GM23338 (cell line): ENCODE results near the gene SPON2. TPM values are rescaled to one million over a fixed set of nuclear protein-coding genes. Genes with fewer than 3 reads are reported as not detected.

Source experiments
- ATAC-seq: fragments of 200-7000 bp; cut with Tn5 transposase; 3 replicates; pipeline ENCODE4 v1.9.1; 2020
- DNase-seq: peaks from one replicate; pipeline ENCODE4 v3.0.0-alpha.2; 2015; ENCODE audit warnings: low spot score
- H2AFZ ChIP-seq: fragments of 200-600 bp; sonication (generic); 2 replicates; pipeline ENCODE4 v1.8.0; 2016; ENCODE audit warnings: antibody characterized with exemption, mild to moderate bottlenecking, moderate library complexity
- H3F3A ChIP-seq: fragments of 200-600 bp; sonication (generic); replicated peaks from 2 replicates; pipeline ENCODE4 v1.8.0; 2017; ENCODE audit warnings: antibody characterized with exemption, mixed run types, low read depth
- H3K27ac ChIP-seq: fragments of 200-600 bp; sonication (generic); 2 replicates; pipeline ENCODE4 v1.6.1; 2016; ENCODE audit warnings: low read depth
- H3K27me3 ChIP-seq: fragments of 200-600 bp; sonication (generic); 2 replicates; pipeline ENCODE4 v1.8.0; 2016; ENCODE audit warnings: mild to moderate bottlenecking, mixed run types, moderate library complexity; ENCODE audit not compliant: insufficient read depth
- H3K36me3 ChIP-seq: fragments of 200-600 bp; sonication (generic); 2 replicates; pipeline ENCODE4 v1.8.0; 2016; ENCODE audit warnings: mild to moderate bottlenecking; ENCODE audit not compliant: insufficient read depth
- H3K4me1 ChIP-seq: fragments of 200-600 bp; sonication (generic); 2 replicates; pipeline ENCODE4 v1.8.0; 2016; ENCODE audit warnings: mild to moderate bottlenecking, moderate library complexity; ENCODE audit not compliant: insufficient read depth
- H3K4me2 ChIP-seq: fragments of 200-600 bp; sonication (generic); 2 replicates; pipeline ENCODE4 v1.7.1; 2017; ENCODE audit warnings: mixed run types
- H3K4me3 ChIP-seq: fragments of 200-600 bp; sonication (generic); 2 replicates; pipeline ENCODE4 v1.6.1; 2016; ENCODE audit warnings: mixed run types
- H3K79me2 ChIP-seq: fragments of 200-600 bp; sonication (generic); replicated peaks from 2 replicates; pipeline ENCODE4 v1.8.0; 2017; ENCODE audit warnings: mild to moderate bottlenecking; ENCODE audit not compliant: insufficient read depth
- H3K9me2 ChIP-seq: fragments of 200-600 bp; sonication (generic); 2 replicates; pipeline ENCODE4 v1.8.0; 2017; ENCODE audit not compliant: insufficient read depth
- H4K20me1 ChIP-seq: fragments of 200-600 bp; sonication (generic); replicated peaks from 2 replicates; pipeline ENCODE4 v1.8.0; 2017; ENCODE audit warnings: mild to moderate bottlenecking; ENCODE audit not compliant: insufficient read depth
- H3K27ac Mint-ChIP-seq: 2 replicates; pipeline ENCODE4 v1.8.0; 2020; ENCODE audit warnings: inconsistent platforms, mild to moderate bottlenecking, moderate library complexity, mixed read lengths
- H3K27me3 Mint-ChIP-seq: 3 replicates; pipeline ENCODE4 v1.8.0; 2022; ENCODE audit warnings: low read depth, mild to moderate bottlenecking, moderate library complexity, mixed read lengths, inconsistent platforms; ENCODE audit not compliant: insufficient read depth, poor library complexity
- H3K36me3 Mint-ChIP-seq: 3 replicates; pipeline ENCODE4 v1.8.0; 2021; ENCODE audit warnings: low read depth, mild to moderate bottlenecking, inconsistent platforms, moderate library complexity, mixed read lengths
- H3K4me1 Mint-ChIP-seq: 3 replicates; pipeline ENCODE4 v1.8.0; 2020; ENCODE audit warnings: mild to moderate bottlenecking, inconsistent platforms, mixed read lengths
- H3K4me3 Mint-ChIP-seq: 3 replicates; pipeline ENCODE4 v1.8.0; 2021; ENCODE audit warnings: moderate library complexity, mild to moderate bottlenecking, inconsistent platforms, mixed read lengths
- H3K9me3 Mint-ChIP-seq: 3 replicates; pipeline ENCODE4 v1.8.0; 2020; ENCODE audit warnings: moderate library complexity, mild to moderate bottlenecking, inconsistent platforms, mixed read lengths
- CREB1 ChIP-seq: fragments of 250-450 bp; sonication (Bioruptor Pico); IDR thresholded peaks from 2 replicates; pipeline ENCODE4 v1.5.0; 2020; ENCODE audit warnings: low read depth, mild to moderate bottlenecking, moderate library complexity
- CTCF ChIP-seq, 2 experiments: fragments of 200-600 bp in 1 of 2; sonication (generic) in 1 of 2; conservative IDR thresholded peaks; 2 replicates each; pipeline versions ENCODE4 v1.5.1 to v1.6.1; 2016 to 2017; ENCODE audit warnings: antibody characterized with exemption in 2 of 2, low read depth in 2 of 2, mild to moderate bottlenecking in 2 of 2, moderate library complexity in 1 of 2
- ETS1 ChIP-seq: IDR thresholded peaks from 2 replicates; pipeline ENCODE4 v1.6.1; 2016; ENCODE audit warnings: antibody characterized with exemption
- EZH2 ChIP-seq: fragments of 200-600 bp; sonication (generic); IDR thresholded peaks from one replicate; pipeline ENCODE4 v1.8.0; 2017; ENCODE audit warnings: antibody characterized with exemption, mild to moderate bottlenecking, low read depth; ENCODE audit not compliant: unreplicated experiment
- EZH2phosphoT487 ChIP-seq: fragments of 200-600 bp; sonication (generic); IDR thresholded peaks from one replicate; pipeline ENCODE4 v1.8.1; 2018; ENCODE audit warnings: antibody characterized with exemption; ENCODE audit not compliant: unreplicated experiment
- NANOG ChIP-seq: IDR thresholded peaks from 2 replicates; pipeline ENCODE4 v1.6.1; 2016; ENCODE audit warnings: antibody characterized with exemption, borderline replicate concordance
- POLR2AphosphoS5 ChIP-seq: IDR thresholded peaks from 2 replicates; pipeline ENCODE4 v1.6.1; 2016; ENCODE audit warnings: antibody characterized with exemption, low read depth
- REST ChIP-seq: IDR thresholded peaks from one replicate; pipeline ENCODE4 v1.6.1; 2018; ENCODE audit warnings: antibody characterized with exemption; ENCODE audit not compliant: unreplicated experiment
- STAT1 ChIP-seq: IDR thresholded peaks from one replicate; pipeline ENCODE4 v1.6.1; 2016; ENCODE audit warnings: antibody characterized with exemption; ENCODE audit not compliant: unreplicated experiment
- ZNF114 ChIP-seq: fragments of 250-450 bp; sonication (Bioruptor Pico); IDR thresholded peaks from 2 replicates; pipeline ENCODE4 v1.5.0; 2020; ENCODE audit warnings: mild to moderate bottlenecking, moderate library complexity
- ZNF331 ChIP-seq: fragments of 250-450 bp; sonication (Bioruptor Pico); IDR thresholded peaks from 2 replicates; pipeline ENCODE4 v1.5.0; 2020; ENCODE audit warnings: low read depth, mild to moderate bottlenecking, moderate library complexity
- ZNF462 ChIP-seq: fragments of 250-450 bp; sonication (Bioruptor Pico); IDR thresholded peaks from 2 replicates; pipeline ENCODE4 v1.5.0; 2020; ENCODE audit warnings: mild to moderate bottlenecking, moderate library complexity
- polyA plus RNA-seq: library from polyadenylated mRNA; unstranded; fragments of >200 nt; fragmentation: Nextera tagmentation; extraction: Ambion mirVana; gene quantifications from 2 replicates; pipeline ENCODE4 v1.2.1, GENCODE V29; 2016
- total RNA-seq: library from RNA; depleted of rRNA; stranded (reverse); fragments of >200 nt; shearing (Covaris generic); gene quantifications from 2 replicates; pipeline ENCODE4 v1.2.3, GENCODE V29; 2014

SPON2 gene
- total and polyA plus RNA-seq, 2 experiments from 2014 or later: 2.1 to 2.4 TPM

GRCh38 chr4:1191621-1192020 is 19.2 kb upstream of the SPON2 start:
- Histone ChIP-seq H2AFZ (no peak overlapping the region), H3K27me3 (no peaks in the 10 kb centered on the region)

More at GRCh38 chr4:1191621-1192020, 19.2 kb upstream of the SPON2 start:
- Histone ChIP-seq H3K4me2 (no peak overlapping the region), H3K36me3 (no peaks in the 10 kb centered on the region), H3K4me3 (no peak overlapping the region), H3F3A (no peaks in the 10 kb centered on the region), H3K27ac (no peak overlapping the region), H3K4me1 (no peaks in the 10 kb centered on the region), H3K79me2 (no peaks in the 10 kb centered on the region), H3K9me2 (no peaks in the 10 kb centered on the region), H4K20me1 (no peaks in the 10 kb centered on the region)
- ATAC-seq (no peak), DNase-seq (no peak)
- Mint-ChIP-seq H3K4me1 (no peaks in the 10 kb centered on the region), H3K36me3 (no peaks in the 10 kb centered on the region), H3K27me3 (peaks cover 6% of the 10 kb centered on the region), H3K4me3 (no peak overlapping the region), H3K9me3 (peaks cover 2% of the 10 kb centered on the region; the same call in 1 of the 3 replicates), H3K27ac (no peak overlapping the region)
- TF ChIP-seq ZNF331 (CRISPR knock-in tag) (no peak), ZNF462 (CRISPR knock-in tag) (no peak), POLR2AphosphoS5 (no peak), ZNF114 (no peak), STAT1 (no peak), NANOG (no peak), CTCF (conservative IDR thresholded peaks at IDR 0.05; ENCODE audit: low read depth in 2 of 2) (no peak), EZH2phosphoT487 (no peak), REST (no peak), EZH2 (no peak), ETS1 (no peak), CREB1 (no peak)
